ENCODE measurements around the gene PARP14.
"Not testable (repeated sequence)": the region's sequence is repeated elsewhere in the genome, so short reads cannot be mapped to it uniquely, and the experiment has no call there.

The PARP14 gene

GRCh38 chr3:122714273-122714672 lies 33.6 kb downstream of the PARP14 start:
- no peak for FAIRE-seq
- no peak for DNase-seq (ENCODE audit: low spot score)

GRCh38 chr3:122716667-122717066 lies 36.0 kb downstream of the PARP14 start:
- DNase-seq (ENCODE audit: low spot score), result no peak
- FAIRE-seq, result no peak

- no peak for DNase-seq (ENCODE audit: low spot score)
- FAIRE-seq, result no peak
These were observed 38.8 kb downstream of the PARP14 start for GRCh38 chr3:122719273-122719921.

- DNase-seq (ENCODE audit: low spot score) (no peak), FAIRE-seq (no peak)
These were observed 44.5 kb downstream of the PARP14 start for GRCh38 chr3:122725106-122725505.

GRCh38 chr3:122727294-122727693 lies 46.7 kb downstream of the PARP14 start:
- FAIRE-seq, result no peak

GRCh38 chr3:122727766-122728165 lies 47.1 kb downstream of the PARP14 start:
- FAIRE-seq (no peak), DNase-seq (ENCODE audit: low spot score) (no peak)

More at GRCh38 chr3:122727294-122727693, 46.7 kb downstream of the PARP14 start:
- DNase-seq (ENCODE audit: low spot score), result no peak

- FAIRE-seq, result no peak
- no peak for DNase-seq (ENCODE audit: low spot score)
These were observed 47.5 kb downstream of the PARP14 start for GRCh38 chr3:122728186-122728585.

GRCh38 chr3:122728756-122729514 lies 48.3 kb downstream of the PARP14 start:
- FAIRE-seq (no peak), DNase-seq (ENCODE audit: low spot score) (no peak)

GRCh38 chr3:122730240-122730639 lies 49.6 kb downstream of the PARP14 start:
- no peak for DNase-seq (ENCODE audit: low spot score)
- FAIRE-seq, result no peak

- not testable (repeated sequence) for DNase-seq (ENCODE audit: low spot score); FAIRE-seq
These were observed 52.3 kb downstream of the PARP14 start for GRCh38 chr3:122732682-122733525.

GRCh38 chr3:122739172-122739571 lies 58.5 kb downstream of the PARP14 start:
- DNase-seq (ENCODE audit: low spot score) (no peak), FAIRE-seq (no peak)

- FAIRE-seq (no peak), DNase-seq (ENCODE audit: low spot score) (no peak)
These were observed 61.6 kb downstream of the PARP14 start for GRCh38 chr3:122742234-122742633.

- DNase-seq (ENCODE audit: low spot score), result no peak
- no peak for FAIRE-seq
These were observed 63.0 kb downstream of the PARP14 start for GRCh38 chr3:122743581-122744120.

- no peak for FAIRE-seq
- no peak for DNase-seq (ENCODE audit: low spot score)
These were observed 64.9 kb downstream of the PARP14 start for GRCh38 chr3:122745369-122746021.

- not testable (repeated sequence) for FAIRE-seq; DNase-seq (ENCODE audit: low spot score)
These were observed 66.7 kb downstream of the PARP14 start for GRCh38 chr3:122747295-122747694.

- DNase-seq (ENCODE audit: low spot score) (no peak), FAIRE-seq (no peak)
These were observed 67.7 kb downstream of the PARP14 start for GRCh38 chr3:122748347-122748746.

GRCh38 chr3:122754929-122755328 lies 74.3 kb downstream of the PARP14 start:
- FAIRE-seq (peak; percentile 77), DNase-seq (ENCODE audit: low spot score) (peak; percentile 64)

- DNase-seq (ENCODE audit: low spot score), result no peak
- FAIRE-seq, result no peak
These were observed 74.9 kb downstream of the PARP14 start for GRCh38 chr3:122755491-122755890.

GRCh38 chr3:122758877-122759560 lies 78.4 kb downstream of the PARP14 start:
- DNase-seq (ENCODE audit: low spot score), result no peak
- peak; percentile 17 for FAIRE-seq

GRCh38 chr3:122760453-122761271 lies 80.0 kb downstream of the PARP14 start:
- DNase-seq (ENCODE audit: low spot score), result no peak
- no peak for FAIRE-seq

All from urothelium cell line (cell line).